SK-N-SH (cell line): ENCODE data around the gene ACAP3. TPM values are rescaled to one million over a fixed set of nuclear protein-coding genes. Genes with fewer than 3 reads are reported as not detected.

Experiments used
- CTCF ChIA-PET: fragments of 300-600, 350-600 bp; formaldehyde crosslinking; extraction: SDS; loops from one replicate; lab custom pipeline; 2021; lab: Yijun Ruan, JAX
- POLR2A ChIA-PET: fragments of 350-600 bp; sonication (Branson Sonifier 250); formaldehyde crosslinking; extraction: SDS; loops from one replicate; lab custom pipeline; 2020; ENCODE audit warnings: antibody characterized with exemption, inconsistent platforms; lab: Yijun Ruan, JAX
- DNase-seq: peaks from one replicate; pipeline ENCODE4 v3.0.0; 2012
- H2AFZ ChIP-seq: fragments of 200-600 bp; sonication (generic); 2 replicates; pipeline ENCODE4 v1.8.1; 2016; ENCODE audit warnings: antibody characterized with exemption, mild to moderate bottlenecking, low read depth
- H3F3A ChIP-seq: fragments of 200-600 bp; sonication (generic); replicated peaks from 2 replicates; pipeline ENCODE3; 2016; ENCODE audit warnings: antibody characterized with exemption, mild to moderate bottlenecking; ENCODE audit not compliant: insufficient read depth
- H3K27ac ChIP-seq, 2 experiments: fragments of 200-500 bp in 1 of 2; fragments of 200-600 bp in 1 of 2; sonication (Bioruptor generic) in 1 of 2; sonication (generic), shearing (Covaris generic) in 1 of 2; 2 replicates each; pipeline versions ENCODE4 v1.5.1 to v1.6.1; 2014 to 2016; ENCODE audit warnings: low read depth in 2 of 2, inconsistent platforms in 1 of 2, low read length in 1 of 2, mild to moderate bottlenecking in 1 of 2, mixed read lengths in 1 of 2
- H3K27me3 ChIP-seq: fragments of 200-600 bp; sonication (generic), shearing (Covaris generic); 2 replicates; pipeline ENCODE4 v1.6.1; 2016; ENCODE audit warnings: mixed run types; ENCODE audit not compliant: insufficient read depth
- H3K36me3 ChIP-seq, 2 experiments: fragments of 200-500 bp in 1 of 2; fragments of 200-600 bp in 1 of 2; sonication (Bioruptor generic) in 1 of 2; sonication (generic) in 1 of 2; replicated peaks in 1 of 2; 2 replicates each; pipeline versions ENCODE3 to v1.5.1; 2014 to 2016; ENCODE audit warnings: low read length in 1 of 2, mild to moderate bottlenecking in 1 of 2; ENCODE audit not compliant: insufficient read depth in 2 of 2, control insufficient read depth in 1 of 2
- H3K4me1 ChIP-seq, 2 experiments: fragments of 200-500 bp in 1 of 2; fragments of 200-600 bp in 1 of 2; sonication (Bioruptor generic) in 1 of 2; sonication (generic), shearing (Covaris generic) in 1 of 2; 2 replicates each; pipeline versions ENCODE4 v1.5.1 to v1.6.1; 2014 to 2016; ENCODE audit warnings: low read depth in 1 of 2, low read length in 1 of 2, mixed run types in 1 of 2; ENCODE audit not compliant: insufficient read depth in 2 of 2, control insufficient read depth in 1 of 2
- H3K4me2 ChIP-seq: fragments of 200-600 bp; sonication (generic), shearing (Covaris generic); 2 replicates; pipeline ENCODE4 v1.6.1; 2017; ENCODE audit warnings: mixed run types
- H3K4me3 ChIP-seq, 2 experiments: fragments of 200-500 bp in 1 of 2; fragments of 200-600 bp in 1 of 2; sonication (Bioruptor generic) in 1 of 2; sonication (generic), shearing (Covaris generic) in 1 of 2; 2 replicates each; pipeline versions ENCODE4 v1.5.1 to v1.8.1; 2014 to 2016; ENCODE audit warnings: low read depth in 2 of 2, inconsistent platforms in 1 of 2, low read length in 1 of 2, mild to moderate bottlenecking in 1 of 2, mixed read lengths in 1 of 2, moderate library complexity in 1 of 2
- H3K79me2 ChIP-seq: fragments of 200-600 bp; sonication (generic); 2 replicates; pipeline ENCODE4 v1.8.1; 2017; ENCODE audit warnings: mild to moderate bottlenecking; ENCODE audit not compliant: insufficient read depth
- H3K9ac ChIP-seq: fragments of 200-600 bp; sonication (generic); 2 replicates; pipeline ENCODE4 v1.6.1; 2017; ENCODE audit warnings: mixed run types
- H3K9me2 ChIP-seq: fragments of 200-600 bp; sonication (generic); 2 replicates; pipeline ENCODE4 v1.6.1; 2017; ENCODE audit warnings: mixed run types
- H3K9me3 ChIP-seq: fragments of 200-600 bp; sonication (generic); 2 replicates; pipeline ENCODE4 v1.6.1; 2017; ENCODE audit warnings: mixed run types, mild to moderate bottlenecking, moderate library complexity
- H4K20me1 ChIP-seq: fragments of 200-600 bp; sonication (generic); 2 replicates; pipeline ENCODE4 v1.6.1; 2017; ENCODE audit warnings: mild to moderate bottlenecking, mixed run types; ENCODE audit not compliant: insufficient read depth
- EP300 ChIP-seq, 2 experiments: IDR thresholded peaks; 2 replicates each; pipeline versions ENCODE4 v1.4.0 to v1.6.1; 2012; ENCODE audit warnings: borderline replicate concordance in 1 of 2, low read depth in 1 of 2, low read length in 1 of 2
- MAX ChIP-seq: IDR thresholded peaks from 2 replicates; pipeline ENCODE4 v1.4.0; 2012; ENCODE audit warnings: low read depth
- NFIC ChIP-seq: IDR thresholded peaks from 2 replicates; pipeline ENCODE4 v1.4.0; 2012; ENCODE audit warnings: borderline replicate concordance
- REST ChIP-seq: IDR thresholded peaks from 2 replicates; pipeline ENCODE4 v1.6.1; 2012; ENCODE audit warnings: mild to moderate bottlenecking, low read depth, low read length, moderate library complexity
- SIN3A ChIP-seq: IDR thresholded peaks from 2 replicates; pipeline ENCODE4 v1.6.1; 2012; ENCODE audit warnings: low read depth, mild to moderate bottlenecking, low read length, moderate library complexity, borderline replicate concordance
- WGBS: methylation state at CpG from one replicate; pipeline ENCODE4 v1.1.6; 2017; ENCODE audit warnings: low lambda C conversion rate; 5-methylcytosine and 5-hydroxymethylcytosine counted together
- polyA plus RNA-seq, 3 experiments: library from polyadenylated mRNA; depleted of rRNA; stranded (reverse); fragments of >200 nt; gene quantifications; 2 replicates each; pipeline ENCODE4 v1.2.3, GENCODE V29; 2012

The ACAP3 gene
- polyA plus RNA-seq, 1 of the 3 experiments (the other 2 are of a cell fraction), result 51.7 TPM

- Histone ChIP-seq H3K4me2 (no peak overlapping the region), H3K9me3 (no peaks in the 10 kb centered on the region), H3K36me3 (peaks cover 0 to 18% of the 10 kb centered on the region in 2 experiments), H3F3A (no peaks in the 10 kb centered on the region), H3K27ac (no peak overlapping the region), H3K9ac (no peak overlapping the region), H3K27me3 (no peaks in the 10 kb centered on the region), H3K9me2 (no peaks in the 10 kb centered on the region), H4K20me1 (no peaks in the 10 kb centered on the region), H3K4me3 (no peak overlapping the region), H3K4me1 (peaks cover 0 to 7% of the 10 kb centered on the region in 2 experiments; a peak in 1 of 4 replicates), H2AFZ (no peak overlapping the region), H3K79me2 (no peaks in the 10 kb centered on the region)
- 96% methylated on average over 33 of the region's 94 CpGs for WGBS
- DNase-seq, result peak; percentile 79
- TF ChIP-seq SIN3A (no peak), MAX (no peak), EP300 (IDR thresholded peaks at IDR 0.05; ENCODE audit: borderline replicate concordance in 1 of 2, low read depth in 1 of 2, low read length in 1 of 2) (no peak)
- ChIA-PET POLR2A (no interaction called here), CTCF (interaction anchor here (7.3 kb wide), 1 partner anchor 173 kb away, joined by 131 read pairs; no protein-coding TSS in a partner anchor)
These were observed 14.2 kb downstream of the ACAP3 start for GRCh38 chr1:1293263-1294249.

- CTCF ChIA-PET, result interaction anchor here (1.1 to 7.3 kb wide), 7 partner anchors 9 to 312 kb away, joined by 4 to 131 read pairs (median 6); partner anchors contain the start of gene PERM1
- Histone ChIP-seq H3K36me3 (peaks cover 0 to 18% of the 10 kb centered on the region in 2 experiments), H3K27me3 (no peaks in the 10 kb centered on the region), H3K4me3 (no peak overlapping the region), H3K9me2 (no peaks in the 10 kb centered on the region), H4K20me1 (no peaks in the 10 kb centered on the region), H3F3A (no peaks in the 10 kb centered on the region), H3K9me3 (no peaks in the 10 kb centered on the region), H3K4me2 (no peak overlapping the region), H3K27ac (no peak overlapping the region), H2AFZ (no peak overlapping the region), H3K4me1 (peaks cover 0 to 6% of the 10 kb centered on the region in 2 experiments; a peak in 1 of 4 replicates), H3K79me2 (no peaks in the 10 kb centered on the region), H3K9ac (no peak overlapping the region)
- TF ChIP-seq NFIC, result no peak
- TF ChIP-seq REST, result no peak
- no peak for DNase-seq
- POLR2A ChIA-PET, result interaction anchor here (1.5 kb wide), 1 partner anchor 10 kb away, joined by 4 read pairs; no protein-coding TSS in a partner anchor
- WGBS, result 80% methylated on average over 2 of the region's 18 CpGs
These were observed 14.9 kb downstream of the ACAP3 start for GRCh38 chr1:1292851-1293250.
